ENCODE data around the gene PDS5A. TPM values are rescaled to one million over a fixed set of nuclear protein-coding genes. Genes with fewer than 3 reads are reported as not detected.

PDS5A gene
- total RNA-seq, 4 donors from 2014 or later = 61.0 to 78.1 (median 61.5) TPM

GRCh38 chr4:39883646-39884045 is 94.1 kb downstream of the PDS5A start:
- Histone ChIP-seq H3K4me1 (no peaks in the 10 kb centered on the region), H3K36me3 (peaks cover 0 to 86% (median 6%) of the 10 kb centered on the region in 3 donors), H3K4me3 (no peak overlapping the region), H3K27me3 (no peaks in the 10 kb centered on the region), H3K27ac (no peak overlapping the region), H3K9me3 (no peaks in the 10 kb centered on the region)
- DNase-seq (ENCODE audit: low spot score in 2 of 2) = no peak
- TF ChIP-seq CTCF (IDR thresholded peaks at IDR 0.05) = no peak
- no peak for TF ChIP-seq EP300 (IDR thresholded peaks at IDR 0.05)
- TF ChIP-seq POLR2A (IDR thresholded peaks at IDR 0.05) = no peak
- 97 to 98% methylated on average over 6 of the region's 6 CpGs for WGBS, 2 donors

DNA sequence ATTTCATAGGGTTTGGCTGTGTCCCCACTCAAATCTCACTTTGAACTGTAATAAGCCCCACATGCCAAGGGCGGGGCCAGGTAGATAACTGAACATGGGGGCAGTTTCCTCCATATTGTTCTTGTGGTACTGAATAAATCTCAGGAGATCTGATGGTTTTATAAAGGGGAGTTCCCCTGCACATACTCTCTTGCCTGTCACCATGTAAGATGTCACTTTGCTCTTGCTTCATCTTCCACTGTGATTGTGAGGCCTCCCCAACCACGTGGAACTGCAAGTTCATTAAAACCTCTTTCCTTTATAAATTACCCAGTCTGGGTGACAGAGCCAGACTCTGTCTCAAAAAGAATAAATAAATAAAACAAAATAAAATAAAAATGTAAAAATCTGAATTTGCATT is 95.9 kb downstream of the PDS5A start:
- TF ChIP-seq EP300 (IDR thresholded peaks at IDR 0.05) = no peak
- no peak for TF ChIP-seq CTCF (IDR thresholded peaks at IDR 0.05)
- no peak for TF ChIP-seq POLR2A (IDR thresholded peaks at IDR 0.05)

GRCh38 chr4:39877971-39878370 is 99.7 kb downstream of the PDS5A start:
- Histone ChIP-seq H3K27me3 (no peaks in the 10 kb centered on the region), H3K27ac (no peak overlapping the region), H3K9me3 (no peaks in the 10 kb centered on the region), H3K36me3 (peaks cover 0 to 69% (median 20%) of the 10 kb centered on the region in 3 donors), H3K4me1 (no peaks in the 10 kb centered on the region), H3K4me3 (no peak overlapping the region)
- WGBS, 2 donors = 65 to 78% methylated on average over 8 of the region's 8 CpGs
- DNase-seq (ENCODE audit: low spot score in 2 of 2) = no peak
- TF ChIP-seq EP300 (IDR thresholded peaks at IDR 0.05) = no peak
- TF ChIP-seq POLR2A (IDR thresholded peaks at IDR 0.05) = no peak
- TF ChIP-seq CTCF (IDR thresholded peaks at IDR 0.05) = no peak

More for the DNA sequence above, 95.9 kb downstream of the PDS5A start:
- Histone ChIP-seq H3K9me3 (no peaks in the 10 kb centered on the region), H3K36me3 (peaks cover 0 to 82% (median 20%) of the 10 kb centered on the region in 3 donors), H3K4me3 (no peak overlapping the region), H3K27ac (no peak overlapping the region), H3K4me1 (no peaks in the 10 kb centered on the region), H3K27me3 (no peaks in the 10 kb centered on the region)
- DNase-seq (ENCODE audit: low spot score in 2 of 2) = no peak
- WGBS, 2 donors = 94 to 97% methylated on average over 2 of the region's 2 CpGs

DNA sequence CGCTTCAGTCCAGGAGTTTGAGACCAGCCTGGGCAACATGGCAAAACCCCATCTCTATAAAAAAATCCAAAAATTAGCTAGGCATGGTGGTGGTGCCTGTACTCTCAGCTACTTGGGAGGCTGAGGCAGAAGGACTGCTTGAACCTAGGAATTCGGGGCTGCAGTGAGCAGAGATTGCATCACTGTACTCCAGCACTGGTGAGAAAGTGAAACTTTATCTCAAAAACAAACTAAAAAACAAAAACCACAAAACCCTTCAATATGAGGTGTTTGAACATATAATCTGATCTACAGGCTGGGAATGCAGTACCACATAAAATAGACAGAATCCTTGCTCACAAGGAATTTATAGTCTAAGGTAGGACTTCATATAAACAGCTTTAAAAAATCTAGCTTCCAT is 103.9 kb downstream of the PDS5A start:
- Histone ChIP-seq H3K27ac (no peak overlapping the region), H3K4me3 (no peak overlapping the region), H3K27me3 (no peaks in the 10 kb centered on the region), H3K9me3 (no peaks in the 10 kb centered on the region), H3K36me3 (peaks cover 0 to 77% (median 20%) of the 10 kb centered on the region in 3 donors), H3K4me1 (no peaks in the 10 kb centered on the region)
- TF ChIP-seq POLR2A (IDR thresholded peaks at IDR 0.05) (no peak), EP300 (IDR thresholded peaks at IDR 0.05) (no peak), CTCF (IDR thresholded peaks at IDR 0.05) (no peak)
- 91 to 95% methylated on average over 2 of the region's 2 CpGs for WGBS, 2 donors
- no peak for DNase-seq (ENCODE audit: low spot score in 2 of 2)

- H3K36me3 ChIP-seq = peaks cover 0 to 74% (median 22%) of the 10 kb centered on the region in 3 donors
- TF ChIP-seq EP300 (IDR thresholded peaks at IDR 0.05) (no peak), CTCF (IDR thresholded peaks at IDR 0.05) (no peak), POLR2A (IDR thresholded peaks at IDR 0.05) (no peak)
- H3K27ac ChIP-seq = no peak overlapping the region
- H3K4me3 ChIP-seq = no peak overlapping the region
- H3K4me1 ChIP-seq = no peaks in the 10 kb centered on the region
- no peak for DNase-seq (ENCODE audit: low spot score in 2 of 2)
- 96 to 98% methylated on average over 3 of the region's 3 CpGs for WGBS, 2 donors
- no peaks in the 10 kb centered on the region for H3K9me3 ChIP-seq
- H3K27me3 ChIP-seq = no peaks in the 10 kb centered on the region
Measured at GRCh38 chr4:39865280-39865679, 112.4 kb downstream of the PDS5A start.

All from tibial nerve (tissue), 4 donors.